K562 (cell line): Measurements from ENCODE around the gene HDAC1. TPM values are rescaled to one million over a fixed set of nuclear protein-coding genes. Genes with fewer than 3 reads are reported as not detected.

Experiments
- CAMTA2 ChIP-seq: fragments of 250-450 bp; sonication (Bioruptor Pico); conservative IDR thresholded peaks from 2 replicates; pipeline ENCODE4 v1.5.1; 2022
- E2F3 ChIP-seq: fragments of 250-450 bp; sonication (Bioruptor Pico); IDR thresholded peaks from 2 replicates; pipeline ENCODE4 v1.4.0; 2020; ENCODE audit warnings: mild to moderate bottlenecking
- ELF2 ChIP-seq: fragments of 250-450 bp; sonication (Bioruptor Pico); IDR thresholded peaks from 2 replicates; pipeline ENCODE4 v1.5.0; 2021; ENCODE audit warnings: mild to moderate bottlenecking
- FOSL1 ChIP-seq: fragments of 200-800 bp; sonication (Bioruptor generic); conservative IDR thresholded peaks from 2 replicates; pipeline ENCODE4 v1.6.1; 2016; ENCODE audit warnings: missing genetic modification characterization, missing compliant biosample characterization
- FOXJ2 ChIP-seq: fragments of 200-800 bp; sonication (Bioruptor generic); IDR thresholded peaks from 2 replicates; pipeline ENCODE4 v1.6.1; 2016; ENCODE audit warnings: missing genetic modification characterization, missing compliant biosample characterization
- GABPB1 ChIP-seq: sonication (generic); formaldehyde crosslinking; IDR thresholded peaks from 2 replicates; pipeline ENCODE4 v1.8.0; 2022; ENCODE audit warnings: mild to moderate bottlenecking, missing genetic modification reagents
- HNRNPK ChIP-seq: fragments of 200-400 bp; formaldehyde crosslinking; IDR thresholded peaks from one replicate; pipeline ENCODE4 v1.6.1; 2018; ENCODE audit warnings: mild to moderate bottlenecking, low read depth, low read length; ENCODE audit not compliant: poor library complexity, severe bottlenecking
- MED1 ChIP-seq: sonication (generic); formaldehyde crosslinking; IDR thresholded peaks from 2 replicates; pipeline ENCODE4 v1.8.1; 2023; ENCODE audit warnings: missing genetic modification reagents, borderline replicate concordance
- MTF1 ChIP-seq: fragments of 250-450 bp; sonication (Bioruptor Pico); IDR thresholded peaks from 2 replicates; pipeline ENCODE4 v1.9.0; 2021; ENCODE audit warnings: moderate library complexity, mild to moderate bottlenecking, inconsistent platforms, borderline replicate concordance
- NFE2 ChIP-seq: IDR thresholded peaks from 2 replicates; pipeline ENCODE4 v1.6.1; 2014; ENCODE audit warnings: antibody characterized with exemption, low read depth
- NR2C2 ChIP-seq, 2 experiments: fragments of 200-800 bp in 1 of 2; sonication (Bioruptor generic) in 1 of 2; sonication (generic) in 1 of 2; formaldehyde crosslinking in 1 of 2; IDR thresholded peaks; 2 replicates each; pipeline versions ENCODE4 v1.6.1 to v1.8.0; 2016 to 2022; ENCODE audit warnings: mild to moderate bottlenecking in 1 of 2, missing compliant biosample characterization in 1 of 2, missing genetic modification characterization in 1 of 2, missing genetic modification reagents in 1 of 2
- NRF1 ChIP-seq, 2 experiments: fragments of 450-650 bp; IDR thresholded peaks in 1 of 2; conservative IDR thresholded peaks in 1 of 2; 2 replicates each; pipeline ENCODE4 v1.6.1; 2014; ENCODE audit warnings: mild to moderate bottlenecking in 2 of 2
- PHF20 ChIP-seq: fragments of 450-650 bp; IDR thresholded peaks from 2 replicates; pipeline ENCODE4 v1.6.1; 2018; ENCODE audit not compliant: partially characterized antibody
- PTTG1 ChIP-seq: fragments of 450-650 bp; IDR thresholded peaks from 2 replicates; pipeline ENCODE4 v1.6.1; 2016; ENCODE audit warnings: low read depth, mild to moderate bottlenecking, missing genetic modification characterization, missing compliant biosample characterization
- RAD51 ChIP-seq: fragments of 450-650 bp; IDR thresholded peaks from 2 replicates; pipeline ENCODE4 v1.7.1; 2016; ENCODE audit warnings: low read depth, mild to moderate bottlenecking, borderline replicate concordance
- RBFOX2 ChIP-seq: fragments of 200-400 bp; formaldehyde crosslinking; IDR thresholded peaks from 2 replicates; pipeline ENCODE4 v1.6.1; 2017; ENCODE audit warnings: low read depth, mild to moderate bottlenecking, low read length, moderate library complexity
- RBM14 ChIP-seq: fragments of 200-400 bp; formaldehyde crosslinking; IDR thresholded peaks from 2 replicates; pipeline ENCODE4 v1.6.1; 2018; ENCODE audit warnings: low read depth, mild to moderate bottlenecking, low read length, moderate library complexity, borderline replicate concordance; ENCODE audit not compliant: insufficient read depth
- SAP30 ChIP-seq: fragments of 200-600 bp; sonication (generic); IDR thresholded peaks from 2 replicates; pipeline ENCODE4 v1.6.1; 2012; ENCODE audit warnings: borderline replicate concordance, low read depth, mild to moderate bottlenecking, moderate library complexity, low read length, control low read depth, inconsistent platforms; ENCODE audit not compliant: insufficient read depth, poor library complexity, severe bottlenecking
- TAF9B ChIP-seq: fragments of 450-650 bp; IDR thresholded peaks from 2 replicates; pipeline ENCODE4 v1.6.1; 2018; ENCODE audit warnings: mild to moderate bottlenecking; ENCODE audit not compliant: partially characterized antibody
- TAL1 ChIP-seq: fragments of 450-650 bp; IDR thresholded peaks from 2 replicates; pipeline ENCODE4 v1.6.1; 2016; ENCODE audit warnings: mild to moderate bottlenecking
- ZNF24 ChIP-seq: fragments of 450-650 bp; IDR thresholded peaks from 2 replicates; pipeline ENCODE4 v1.6.1; 2016
- ZNF3 ChIP-seq: fragments of 250-450 bp; sonication (Bioruptor Pico); IDR thresholded peaks from 2 replicates; pipeline ENCODE4 v1.5.0; 2021; ENCODE audit warnings: mild to moderate bottlenecking, moderate library complexity
- ZNF583 ChIP-seq: fragments of 250-450 bp; sonication (Bioruptor Pico); IDR thresholded peaks from 2 replicates; pipeline ENCODE4 v1.4.0; 2020
- polyA plus RNA-seq, 8 experiments: library from polyadenylated mRNA; depleted of rRNA in 4 of 8; stranded (reverse) in 5 of 8; unstranded in 3 of 8; fragments of >200 nt; fragmentation: Nextera tagmentation in 2 of 8; fragmentation: Illumina TruSeq in 1 of 8; extraction: Ambion mirVana in 2 of 8; extraction: Trizol in 1 of 8; gene quantifications; 2 replicates each; pipeline versions ENCODE4 v1.2.1 to v1.2.3, GENCODE V29; 2011 to 2014; ENCODE audit warnings: inconsistent platforms in 1 of 8, missing spikeins in 1 of 8
- total RNA-seq, 7 experiments: library from RNA; depleted of rRNA in 6 of 7; stranded (reverse); fragments of >200 nt in 6 of 7; fragmentation: Illumina TruSeq in 2 of 7; extraction: Trizol in 2 of 7; gene quantifications; 2 replicates each; pipeline versions ENCODE4 v1.2.1 to v1.2.3, GENCODE V29; 2011 to 2021; ENCODE audit warnings: low replicate concordance in 1 of 7
- TF ChIP-seq, protein P1 (sequence below): fragments of 250-450 bp; sonication (Bioruptor Pico); IDR thresholded peaks from 2 replicates; pipeline ENCODE4 v1.5.0; 2021
- TF ChIP-seq, protein P2 (sequence below): fragments of 250-450 bp; sonication (Bioruptor Pico); IDR thresholded peaks from 2 replicates; pipeline ENCODE4 v1.8.0; 2021; ENCODE audit warnings: moderate library complexity, mild to moderate bottlenecking, inconsistent platforms
- TF ChIP-seq, protein P3 (sequence below): fragments of 450-650 bp; IDR thresholded peaks from 2 replicates; pipeline ENCODE4 v1.7.1; 2018; ENCODE audit warnings: mild to moderate bottlenecking, low read depth; ENCODE audit not compliant: partially characterized antibody

Gene HDAC1
- total and polyA plus RNA-seq, 9 of the 15 experiments (the other 6 are each of a cell fraction or from before 2014, with no cell fraction given) = 169 to 384 (median 193) TPM

DNA sequence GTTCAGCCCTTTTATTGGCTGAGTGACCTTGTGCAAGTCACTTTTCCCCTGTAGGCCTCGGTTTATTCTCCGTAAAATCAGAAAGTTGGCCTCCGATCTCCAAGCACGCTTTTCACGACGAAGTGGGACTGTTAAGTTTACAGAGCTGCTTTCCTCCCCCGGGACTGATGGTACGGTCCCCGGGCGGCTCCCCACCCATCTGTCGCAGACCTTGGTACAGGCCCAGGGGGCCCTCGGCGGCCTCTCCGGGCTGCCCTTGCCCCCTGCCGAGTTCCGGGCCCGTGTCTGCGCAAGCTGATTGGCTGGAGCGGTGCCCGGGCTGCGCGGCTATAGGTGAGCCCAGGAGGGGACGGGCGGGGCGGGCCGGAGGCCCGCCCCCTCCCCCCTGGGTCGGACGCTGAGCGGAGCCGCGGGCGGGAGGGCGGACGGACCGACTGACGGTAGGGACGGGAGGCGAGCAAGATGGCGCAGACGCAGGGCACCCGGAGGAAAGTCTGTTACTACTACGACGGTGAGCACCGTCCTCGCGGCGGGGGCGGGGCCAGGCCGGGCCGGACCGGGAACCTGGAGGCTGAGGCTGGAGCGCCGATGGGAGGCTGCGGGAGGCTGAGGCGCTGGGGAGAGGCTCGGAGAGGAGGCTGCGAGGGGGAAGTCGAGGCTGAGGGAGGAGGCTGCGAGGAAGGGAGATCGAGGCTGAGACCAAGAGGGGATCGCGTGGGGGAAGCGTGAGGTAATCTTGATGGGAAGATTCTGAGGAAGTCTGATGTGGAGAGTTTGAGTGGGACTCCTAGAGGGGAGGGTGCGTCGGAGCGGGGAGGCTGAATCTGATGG, at the start of gene HDAC1 (continued):
- TF ChIP-seq ZNF3 (CRISPR knock-in tag) (no peak), RBM14 (no peak), TAF9B (peak; percentile 80), FOXJ2 (tag) (no peak), PTTG1 (tag) (no peak), TAL1 (no peak; the same call in 1 of the 2 replicates), FOSL1 (no peak; the same call in 1 of the 2 replicates), PHF20 (peak; percentile 73), ZNF24 (peak; percentile 54), ELF2 (CRISPR knock-in tag) (no peak; the same call in 1 of the 2 replicates), RAD51 (no peak), NFE2 (no peak), MED1 (CRISPR knock-in tag) (no peak), ZNF583 (peak; percentile 35; the same call in 1 of the 2 replicates), GABPB1 (peak; percentile 86), CAMTA2 (peak; percentile 73; the same call in 1 of the 2 replicates), SAP30 (peak; percentile 76), HNRNPK (no peak), E2F3 (CRISPR knock-in tag) (peak; percentile 59; the same call in 1 of the 2 replicates), MTF1 (CRISPR knock-in tag) (no peak), NR2C2 (CRISPR knock-in tag; IDR thresholded peaks at IDR 0.05) (peak; percentile 60; the same call in 1 of the 2 replicates), NR2C2 (tag; IDR thresholded peaks at IDR 0.05) (peak; percentile 89), RBFOX2 (peak; percentile 97), NRF1 (conservative IDR thresholded peaks at IDR 0.05 in 1 of 2, IDR thresholded peaks at IDR 0.05 in 1 of 2) (peak; percentile 87 to 89)
- TF ChIP-seq, protein P1, sequence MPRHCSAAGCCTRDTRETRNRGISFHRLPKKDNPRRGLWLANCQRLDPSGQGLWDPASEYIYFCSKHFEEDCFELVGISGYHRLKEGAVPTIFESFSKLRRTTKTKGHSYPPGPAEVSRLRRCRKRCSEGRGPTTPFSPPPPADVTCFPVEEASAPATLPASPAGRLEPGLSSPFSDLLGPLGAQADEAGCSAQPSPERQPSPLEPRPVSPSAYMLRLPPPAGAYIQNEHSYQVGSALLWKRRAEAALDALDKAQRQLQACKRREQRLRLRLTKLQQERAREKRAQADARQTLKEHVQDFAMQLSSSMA (CRISPR knock-in tag) = 0 out of 2 replicates have a peak, but pooled peaks have one; percentile 35
- TF ChIP-seq, protein P2, sequence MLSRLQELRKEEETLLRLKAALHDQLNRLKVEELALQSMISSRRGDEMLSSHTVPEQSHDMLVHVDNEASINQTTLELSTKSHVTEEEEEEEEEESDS (CRISPR knock-in tag) = no peak
- TF ChIP-seq, protein P3, sequence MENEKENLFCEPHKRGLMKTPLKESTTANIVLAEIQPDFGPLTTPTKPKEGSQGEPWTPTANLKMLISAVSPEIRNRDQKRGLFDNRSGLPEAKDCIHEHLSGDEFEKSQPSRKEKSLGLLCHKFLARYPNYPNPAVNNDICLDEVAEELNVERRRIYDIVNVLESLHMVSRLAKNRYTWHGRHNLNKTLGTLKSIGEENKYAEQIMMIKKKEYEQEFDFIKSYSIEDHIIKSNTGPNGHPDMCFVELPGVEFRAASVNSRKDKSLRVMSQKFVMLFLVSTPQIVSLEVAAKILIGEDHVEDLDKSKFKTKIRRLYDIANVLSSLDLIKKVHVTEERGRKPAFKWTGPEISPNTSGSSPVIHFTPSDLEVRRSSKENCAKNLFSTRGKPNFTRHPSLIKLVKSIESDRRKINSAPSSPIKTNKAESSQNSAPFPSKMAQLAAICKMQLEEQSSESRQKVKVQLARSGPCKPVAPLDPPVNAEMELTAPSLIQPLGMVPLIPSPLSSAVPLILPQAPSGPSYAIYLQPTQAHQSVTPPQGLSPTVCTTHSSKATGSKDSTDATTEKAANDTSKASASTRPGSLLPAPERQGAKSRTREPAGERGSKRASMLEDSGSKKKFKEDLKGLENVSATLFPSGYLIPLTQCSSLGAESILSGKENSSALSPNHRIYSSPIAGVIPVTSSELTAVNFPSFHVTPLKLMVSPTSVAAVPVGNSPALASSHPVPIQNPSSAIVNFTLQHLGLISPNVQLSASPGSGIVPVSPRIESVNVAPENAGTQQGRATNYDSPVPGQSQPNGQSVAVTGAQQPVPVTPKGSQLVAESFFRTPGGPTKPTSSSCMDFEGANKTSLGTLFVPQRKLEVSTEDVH = peak; percentile 58
